Measurements from ENCODE around the gene SEZ6L.
"Not testable (repeated sequence)": the region's sequence is repeated elsewhere in the genome, so short reads cannot be mapped to it uniquely, and the experiment has no call there.

SEZ6L gene

DNA sequence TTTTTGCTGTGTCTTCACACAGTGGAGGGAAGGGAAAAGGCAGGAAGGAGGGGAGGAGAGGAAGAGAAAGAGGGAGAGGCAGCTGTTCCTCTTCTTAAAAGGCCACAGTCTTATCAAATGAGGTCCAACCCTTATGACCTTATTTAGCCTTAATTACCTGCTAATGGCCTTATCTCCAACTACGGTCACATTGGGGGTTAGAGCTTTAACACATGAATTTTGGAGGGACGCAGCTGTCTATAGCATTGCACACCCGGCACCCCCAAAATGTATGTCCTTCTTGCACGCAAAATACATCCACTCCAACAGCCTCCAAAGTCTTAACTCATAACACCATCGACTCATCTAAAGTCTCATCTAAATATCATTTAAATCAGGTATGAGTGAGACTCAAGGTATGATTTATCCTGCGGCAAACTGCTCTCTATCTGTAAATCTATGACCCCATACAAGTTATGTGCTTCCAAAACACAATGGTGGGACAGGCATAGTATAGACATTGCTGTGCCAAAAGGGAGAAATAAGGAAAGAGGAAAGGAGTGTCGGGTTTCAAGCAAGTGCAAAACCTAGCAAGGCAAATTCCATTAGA lies 214.8 kb downstream of the SEZ6L start:
- DNase-seq (ENCODE audit: low spot score): no peak

DNA sequence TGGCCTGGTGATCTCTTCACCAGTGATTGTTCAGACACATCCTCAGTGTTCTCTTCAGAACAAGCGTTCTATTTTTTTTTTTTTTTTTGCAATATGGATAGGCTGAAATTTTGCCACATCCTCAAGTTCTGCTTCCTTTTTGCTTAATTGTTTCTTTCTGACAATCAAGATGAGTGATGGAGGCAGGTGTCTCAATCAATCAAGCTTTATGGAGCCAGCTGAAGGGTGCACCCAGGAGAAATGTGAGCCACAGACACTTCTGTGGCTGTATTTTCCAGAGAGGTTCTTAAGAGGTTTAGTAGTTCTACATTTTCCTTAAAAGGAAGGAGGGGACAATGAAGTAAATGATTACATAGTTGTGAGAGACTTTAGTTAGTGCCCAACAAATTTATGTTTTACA lies 215.9 kb downstream of the SEZ6L start:
- no peak for DNase-seq (ENCODE audit: low spot score)

DNA sequence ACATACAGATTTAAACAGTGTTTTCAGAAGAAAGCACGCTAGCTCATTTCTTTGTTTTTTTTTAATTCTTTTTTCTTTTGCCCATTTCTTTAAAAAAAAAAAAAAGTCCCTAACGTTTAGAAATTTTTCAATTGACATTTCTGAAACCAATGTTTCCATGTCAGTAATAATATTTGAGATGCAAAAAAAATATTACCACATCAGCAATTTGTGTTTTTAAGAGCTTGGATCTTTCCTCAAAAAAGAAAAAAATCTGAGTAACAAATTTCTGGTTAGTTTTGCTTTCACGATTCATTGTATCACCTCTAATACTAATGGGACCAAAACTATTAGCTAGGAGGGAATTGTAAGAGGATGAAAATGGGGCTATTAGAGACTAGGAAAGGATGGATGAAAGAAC lies 219.9 kb downstream of the SEZ6L start:
- no peak for DNase-seq (ENCODE audit: low spot score)

DNA sequence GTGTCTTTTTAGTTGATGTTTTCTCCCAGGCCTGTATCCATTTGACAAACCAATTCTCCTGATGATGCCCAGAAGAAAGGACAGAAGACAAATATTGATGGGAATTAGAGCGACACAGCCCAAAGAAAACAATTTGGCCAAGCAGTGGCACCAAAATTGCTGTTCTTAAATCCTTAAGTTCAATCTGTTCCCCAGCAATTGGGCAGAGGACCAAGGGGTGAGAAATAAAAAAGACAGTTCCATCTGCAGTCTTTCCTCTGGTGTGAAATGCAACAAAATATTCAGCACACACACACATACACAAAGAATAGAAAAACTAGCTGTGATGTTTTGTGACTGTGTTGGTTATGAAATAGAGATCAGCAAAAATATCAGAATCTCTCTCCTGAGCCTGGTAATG lies 221.8 kb downstream of the SEZ6L start:
- DNase-seq (ENCODE audit: low spot score): no peak

GRCh38 chr22:26391623-26392022 lies 222.4 kb downstream of the SEZ6L start:
- no peak for DNase-seq (ENCODE audit: low spot score)

GRCh38 chr22:26393929-26394328 lies 224.7 kb downstream of the SEZ6L start:
- no peak for DNase-seq (ENCODE audit: low spot score)

DNA sequence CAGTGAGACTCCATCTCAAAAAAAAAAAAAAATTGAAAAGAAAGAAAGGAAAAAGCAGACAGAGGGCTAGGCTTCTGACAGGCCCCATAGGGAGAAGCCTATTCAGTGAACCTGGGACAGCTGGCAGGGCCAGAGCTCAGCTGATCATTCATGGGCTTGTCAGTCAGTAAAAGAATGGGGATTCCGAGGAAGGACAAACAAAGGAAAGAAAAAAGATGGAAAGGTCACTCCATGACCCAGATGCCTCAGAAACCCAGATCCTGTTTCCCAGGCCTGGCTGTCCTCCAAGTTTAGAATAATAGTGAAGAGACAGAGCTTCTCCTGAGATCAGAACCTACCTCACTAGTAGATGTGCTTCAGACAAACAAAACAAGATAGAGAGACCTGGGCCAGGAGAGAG lies 225.5 kb downstream of the SEZ6L start:
- DNase-seq (ENCODE audit: low spot score): no peak

DNA sequence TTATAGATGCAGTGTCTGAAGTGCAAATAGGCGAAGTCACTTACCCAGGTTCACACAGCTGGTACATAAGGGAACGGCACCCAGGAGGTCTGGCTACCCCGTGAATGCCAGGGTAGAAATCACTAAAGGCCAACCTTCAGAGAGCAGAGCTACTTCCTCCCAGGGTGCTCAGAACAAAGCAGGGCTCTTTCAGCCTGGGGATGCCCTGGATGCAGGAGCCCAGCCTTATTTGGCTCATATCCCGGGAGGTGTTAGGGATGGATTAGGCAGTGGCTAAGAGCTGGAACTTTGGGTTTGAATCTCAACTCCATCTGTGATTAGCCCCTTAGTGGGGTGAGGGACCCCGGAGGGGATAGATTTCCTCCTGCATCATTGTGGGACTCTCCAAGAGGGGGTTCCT lies 226.7 kb downstream of the SEZ6L start:
- DNase-seq (ENCODE audit: low spot score): no peak

- DNase-seq (ENCODE audit: low spot score): peak; percentile 89
These were observed 229.5 kb downstream of the SEZ6L start for GRCh38 chr22:26398741-26399153.

DNA sequence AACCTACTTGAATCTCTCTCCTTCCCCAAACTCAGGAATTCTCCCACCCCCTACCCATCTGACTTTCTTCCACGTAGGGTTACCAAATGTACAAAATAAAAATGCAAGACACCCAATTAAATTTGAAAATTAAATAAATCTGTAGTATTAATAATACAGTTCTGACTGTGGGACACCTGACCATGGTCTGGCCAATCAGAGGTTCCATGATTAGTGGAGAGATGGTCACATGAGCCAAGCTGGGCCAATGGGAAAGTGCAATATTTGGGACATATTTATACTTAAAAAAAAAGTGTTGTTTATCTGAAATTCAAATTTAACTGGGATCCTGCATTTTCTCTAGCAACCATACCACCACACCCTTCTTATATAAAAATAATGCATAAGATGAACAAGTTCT lies 230.0 kb downstream of the SEZ6L start:
- DNase-seq (ENCODE audit: low spot score): no peak

DNA sequence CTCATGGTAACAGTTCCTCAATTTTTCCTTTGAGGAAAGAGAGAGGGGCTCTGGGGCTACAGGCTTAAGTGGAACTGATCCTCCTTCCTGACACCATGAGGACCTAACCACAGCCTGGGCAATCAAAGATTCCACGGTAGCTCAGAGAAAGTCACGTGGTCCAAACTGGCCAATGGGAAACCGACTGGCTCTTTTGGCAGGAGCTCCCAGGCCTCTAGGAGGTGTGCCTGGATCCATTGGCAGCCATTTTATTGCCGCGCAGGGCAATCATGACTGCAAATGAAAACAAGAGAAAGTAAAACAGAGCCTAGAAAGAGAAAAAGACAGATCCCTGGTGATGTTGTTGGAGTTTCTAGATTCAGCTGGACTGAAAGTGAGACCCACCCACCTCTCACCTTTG lies 232.5 kb downstream of the SEZ6L start:
- DNase-seq (ENCODE audit: low spot score): no peak

DNA sequence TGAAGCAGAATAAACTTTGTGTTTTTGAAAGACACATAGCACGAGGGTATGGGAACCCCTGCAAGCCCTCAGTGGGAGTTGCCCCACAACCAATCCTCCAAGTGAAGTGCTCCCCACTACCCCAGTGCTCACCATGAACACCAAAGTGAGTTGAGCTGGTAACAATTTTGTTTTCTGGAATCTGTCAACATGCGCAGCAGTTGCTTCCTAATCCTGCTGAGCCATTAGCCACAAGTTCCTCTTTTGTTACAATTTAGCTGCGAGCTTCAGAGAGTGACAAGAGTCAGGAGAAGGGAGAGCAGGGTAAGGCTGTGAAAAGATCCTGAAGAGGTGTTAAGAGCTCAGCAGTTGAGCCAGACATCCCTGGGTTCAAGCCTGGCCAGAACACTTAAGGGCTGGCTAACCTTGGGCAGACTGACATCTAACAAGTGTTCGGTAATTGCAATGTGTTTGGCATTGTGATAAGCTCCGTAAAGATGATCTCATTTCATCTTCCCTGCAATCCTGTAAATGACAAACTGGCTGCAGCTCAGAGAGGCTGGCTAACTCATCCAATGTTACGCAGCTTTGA lies 235.7 kb downstream of the SEZ6L start:
- peak; percentile 24 for DNase-seq (ENCODE audit: low spot score)

DNA sequence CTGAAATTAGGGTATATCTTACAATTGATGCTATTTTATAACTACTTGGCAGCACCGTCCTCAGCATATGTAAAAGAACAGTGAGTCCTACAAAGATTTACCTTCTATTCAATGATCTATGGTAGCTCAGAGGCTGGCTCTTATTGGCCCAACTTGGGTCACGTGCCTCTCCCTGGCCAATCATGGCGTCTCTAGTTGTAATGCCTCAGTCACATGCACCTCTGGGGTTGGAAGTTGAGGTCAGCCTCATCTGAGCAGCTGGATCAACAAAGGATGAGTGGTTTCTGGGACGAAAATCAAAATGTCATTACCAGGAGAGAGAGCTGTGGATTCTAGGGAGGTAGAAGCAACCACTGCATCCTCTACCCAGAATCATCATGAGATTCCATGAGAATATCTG lies 236.9 kb downstream of the SEZ6L start:
- DNase-seq (ENCODE audit: low spot score): peak; percentile 39

GRCh38 chr22:26408562-26409220 lies 239.4 kb downstream of the SEZ6L start:
- DNase-seq (ENCODE audit: low spot score): not testable (repeated sequence)

GRCh38 chr22:26409719-26410335 lies 240.6 kb downstream of the SEZ6L start:
- DNase-seq (ENCODE audit: low spot score): no peak

- no peak for DNase-seq (ENCODE audit: low spot score)
These were observed 241.1 kb downstream of the SEZ6L start for GRCh38 chr22:26410386-26410785.

DNA sequence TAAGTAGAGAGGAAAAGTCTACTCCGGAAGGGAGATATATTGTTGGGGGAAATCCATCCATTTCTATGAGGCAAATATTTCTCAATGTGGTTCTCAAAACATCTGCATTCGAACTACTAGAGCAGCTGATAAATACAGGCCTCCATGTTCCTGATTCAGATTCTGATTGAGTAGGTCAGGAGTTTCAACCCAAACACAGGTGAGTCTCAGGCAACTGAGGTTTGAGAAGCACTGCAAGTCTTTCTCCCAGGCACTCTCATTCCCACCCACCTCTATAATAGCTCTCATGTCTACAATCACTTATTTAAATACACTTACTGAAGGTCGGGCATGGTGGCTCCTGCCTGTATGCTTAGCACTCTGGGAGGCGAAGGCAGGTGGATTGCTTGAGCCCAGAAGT lies 245.1 kb downstream of the SEZ6L start:
- no peak for DNase-seq (ENCODE audit: low spot score)

- DNase-seq (ENCODE audit: low spot score): no peak
These were observed 247.0 kb downstream of the SEZ6L start for GRCh38 chr22:26416256-26416655.

- DNase-seq (ENCODE audit: low spot score): peak; percentile 92
These were observed 247.5 kb downstream of the SEZ6L start for GRCh38 chr22:26416670-26417276.

- no peak for DNase-seq (ENCODE audit: low spot score)
These were observed 248.1 kb downstream of the SEZ6L start for GRCh38 chr22:26417406-26417805.

DNA sequence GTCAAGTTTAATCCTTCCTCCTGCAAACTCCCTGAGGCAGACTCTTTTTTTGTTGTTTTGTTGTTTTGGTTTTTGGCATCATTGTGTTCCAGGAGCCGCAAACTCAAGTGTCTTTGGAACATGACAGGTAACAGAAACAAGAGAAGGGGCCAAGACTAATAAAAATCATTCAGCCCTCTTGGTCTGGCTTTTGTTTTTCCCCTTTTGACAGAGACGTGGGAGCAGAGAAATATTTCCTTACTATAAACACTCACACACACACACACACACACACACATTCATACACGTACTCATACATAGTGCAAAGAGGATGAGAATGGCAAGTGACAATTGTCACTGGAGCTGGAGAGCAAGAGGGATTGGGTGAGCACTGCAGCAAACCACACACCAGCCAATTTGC lies 249.4 kb downstream of the SEZ6L start:
- DNase-seq (ENCODE audit: low spot score): no peak

GRCh38 chr22:26426924-26427323 lies 257.7 kb downstream of the SEZ6L start:
- no peak for DNase-seq (ENCODE audit: low spot score)
